A673 (cell line): ENCODE results near the gene CDH23. TPM values are rescaled to one million over a fixed set of nuclear protein-coding genes. Genes with fewer than 3 reads are reported as not detected.

Experiments
- BruUV-seq: library from RNA; stranded (reverse); fragments of 400-500 nt; replicated peaks from 2 replicates; lab custom pipeline; 2021; lab: Mats Ljungman, UMichigan
- CTCF ChIA-PET: fragments of 300-600 bp; sonication (Branson Sonifier 250); formaldehyde crosslinking; loops from one replicate; lab custom pipeline; 2022; ENCODE audit warnings: antibody characterized with exemption; lab: Charles Lee
- POLR2A ChIA-PET: fragments of 300-600 bp; sonication (Branson Sonifier 250); formaldehyde crosslinking; loops from one replicate; lab custom pipeline; 2022; ENCODE audit warnings: antibody characterized with exemption; ENCODE audit not compliant: low non-redundant PET; lab: Charles Lee
- DNase-seq: peaks from one replicate; pipeline ENCODE4 v3.0.0-alpha.2; 2015; ENCODE audit warnings: low spot score
- H3K27ac ChIP-seq: fragments of 200-600 bp; sonication (generic); 2 replicates; pipeline ENCODE4 v1.5.1; 2016; ENCODE audit warnings: mixed run types, low read depth, mild to moderate bottlenecking, mixed read lengths, antibody characterized with exemption, low read length; ENCODE audit not compliant: poor library complexity, severe bottlenecking
- H3K27me3 ChIP-seq: fragments of 200-600 bp; sonication (generic); replicated peaks from 2 replicates; pipeline ENCODE4 v1.6.1; 2017; ENCODE audit warnings: mixed run types, low read depth, mild to moderate bottlenecking, mixed read lengths, antibody characterized with exemption, low read length; ENCODE audit not compliant: insufficient read depth, poor library complexity
- H3K36me3 ChIP-seq: fragments of 200-600 bp; sonication (generic); 2 replicates; pipeline ENCODE4 v1.6.1; 2016; ENCODE audit warnings: mixed run types, mild to moderate bottlenecking, mixed read lengths, antibody characterized with exemption, low read length; ENCODE audit not compliant: insufficient read depth, poor library complexity, severe bottlenecking
- H3K4me1 ChIP-seq: fragments of 200-600 bp; sonication (generic); 2 replicates; pipeline ENCODE4 v1.6.1; 2017; ENCODE audit warnings: mixed run types, mild to moderate bottlenecking, mixed read lengths, antibody characterized with exemption, low read length; ENCODE audit not compliant: insufficient read depth, poor library complexity, severe bottlenecking
- H3K4me3 ChIP-seq: fragments of 200-600 bp; sonication (generic); 2 replicates; pipeline ENCODE4 v1.5.1; 2016; ENCODE audit warnings: low read depth, mixed run types, mild to moderate bottlenecking, mixed read lengths, low read length; ENCODE audit not compliant: poor library complexity, severe bottlenecking
- H3K9me3 ChIP-seq: fragments of 200-600 bp; sonication (generic); 2 replicates; pipeline ENCODE4 v1.6.1; 2016; ENCODE audit warnings: mixed run types, low read depth, mild to moderate bottlenecking, mixed read lengths, antibody characterized with exemption, low read length; ENCODE audit not compliant: poor library complexity, severe bottlenecking
- CTCF ChIP-seq: fragments of 300-800, 200-600 bp; sonication (generic); conservative IDR thresholded peaks from 2 replicates; pipeline ENCODE4 v1.5.1; 2017; ENCODE audit warnings: low read depth, mild to moderate bottlenecking, antibody characterized with exemption, low read length, moderate library complexity, mixed read lengths
- EZH2 ChIP-seq: fragments of 200-600 bp; sonication (generic); IDR thresholded peaks from 2 replicates; pipeline ENCODE4 v1.6.1; 2017; ENCODE audit warnings: borderline replicate concordance, low read depth, mild to moderate bottlenecking, mixed read lengths, antibody characterized with exemption, low read length; ENCODE audit not compliant: poor library complexity, severe bottlenecking
- intact Hi-C: fragments of 100-400 bp; cut with micrococcal nuclease; formaldehyde crosslinking; loops from one replicate; pipeline ENCODE4 v1.10.0; 2022; ENCODE audit not compliant: unreplicated experiment
- total RNA-seq: library from RNA; stranded (reverse); gene quantifications from 2 replicates; pipeline ENCODE4 v1.2.3, GENCODE V29; 2021

Gene CDH23
- total RNA-seq, 1 experiment from 2014 or later = 49.7 TPM

DNA sequence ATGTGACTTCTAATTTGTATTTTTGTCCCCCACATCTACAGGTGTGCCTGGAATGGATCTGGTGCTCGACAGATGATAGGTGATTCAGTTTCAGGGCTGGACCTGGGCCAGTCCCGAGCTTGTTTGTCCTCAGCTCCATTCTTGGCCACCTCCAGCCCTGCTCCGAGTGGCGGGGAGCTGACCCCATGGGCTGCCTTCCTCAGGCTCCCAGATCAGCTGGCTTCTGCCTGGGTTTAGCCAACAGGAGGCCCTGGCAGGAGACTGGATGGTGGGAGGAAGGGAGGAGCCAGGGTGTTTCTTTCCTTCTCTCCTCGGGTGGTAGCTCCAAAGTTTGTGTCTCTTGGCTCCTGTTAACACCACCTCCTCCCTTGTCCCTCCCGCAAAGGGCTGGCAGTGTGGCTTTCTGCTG lies 75.2 kb downstream of the CDH23 start:
- no peaks in the 10 kb centered on the region for H3K36me3 ChIP-seq
- intact Hi-C loops = no loop called here

DNA sequence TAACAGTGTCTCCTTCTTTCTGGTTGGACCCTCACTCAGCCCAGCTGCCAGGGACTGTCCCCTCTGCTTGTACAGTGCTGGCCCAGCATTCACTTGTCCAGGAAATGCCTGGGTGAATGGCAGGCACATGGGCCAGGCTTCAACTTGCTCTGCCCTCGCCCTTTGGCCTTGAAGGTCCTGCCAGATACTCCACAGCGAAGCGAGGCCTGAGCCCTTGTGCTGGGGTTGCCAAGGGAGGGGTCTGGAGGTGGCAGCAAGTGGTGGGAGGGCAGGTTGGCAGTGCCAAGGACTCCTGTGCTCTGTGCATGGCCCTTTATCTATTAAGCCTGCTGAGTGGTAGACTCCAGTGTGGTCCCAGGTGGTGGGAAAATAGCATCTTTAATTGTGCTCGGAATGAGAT lies 75.7 kb downstream of the CDH23 start:
- H3K36me3 ChIP-seq = no peaks in the 10 kb centered on the region
- BruUV-seq = no TSS peak
- POLR2A ChIA-PET = no interaction called here
- no peaks in the 10 kb centered on the region for H3K9me3 ChIP-seq
- no peak for DNase-seq
- no peak overlapping the region for H3K4me3 ChIP-seq
- H3K27me3 ChIP-seq = no peaks in the 10 kb centered on the region
- TF ChIP-seq EZH2 (no peak), CTCF (no peak)
- CTCF ChIA-PET = no interaction called here
- intact Hi-C loops = no loop called here
- H3K4me1 ChIP-seq = peaks cover 9% of the 10 kb centered on the region
- H3K27ac ChIP-seq = no peak overlapping the region

More for the DNA sequence above, 75.2 kb downstream of the CDH23 start:
- Histone ChIP-seq H3K27me3 (no peaks in the 10 kb centered on the region), H3K4me1 (peaks cover 9% of the 10 kb centered on the region), H3K4me3 (no peak overlapping the region), H3K9me3 (no peaks in the 10 kb centered on the region), H3K27ac (no peak overlapping the region)
- ChIA-PET POLR2A (no interaction called here), CTCF (no interaction called here)
- TF ChIP-seq CTCF (no peak), EZH2 (no peak)
- BruUV-seq = no TSS peak
- no peak for DNase-seq

DNA sequence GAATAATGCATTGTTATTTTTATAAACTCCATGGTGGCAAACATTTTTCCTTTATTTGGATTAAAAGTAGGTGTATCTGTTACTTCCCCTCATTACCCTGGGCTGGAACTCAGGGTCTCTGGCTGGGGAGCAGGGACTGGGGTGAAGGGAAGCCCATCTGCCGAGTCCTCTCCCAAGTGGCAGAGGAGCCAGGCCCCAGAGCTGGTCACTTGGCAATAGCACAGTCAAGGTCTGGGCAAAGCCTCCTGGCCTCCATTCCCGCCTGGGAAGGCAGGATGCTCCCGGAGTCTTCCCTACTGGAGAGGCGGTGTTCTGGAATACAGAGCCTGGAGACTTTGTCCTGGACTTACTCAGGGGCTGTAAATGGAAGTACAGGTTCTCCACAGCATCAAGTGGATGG lies 76.2 kb downstream of the CDH23 start:
- BruUV-seq = no TSS peak
- Histone ChIP-seq H3K4me3 (no peak overlapping the region), H3K9me3 (no peaks in the 10 kb centered on the region), H3K36me3 (no peaks in the 10 kb centered on the region), H3K27ac (no peak overlapping the region), H3K27me3 (no peaks in the 10 kb centered on the region), H3K4me1 (peaks cover 9% of the 10 kb centered on the region)
- CTCF ChIA-PET = no interaction called here
- intact Hi-C loops = no loop called here
- TF ChIP-seq EZH2 (no peak), CTCF (no peak)
- DNase-seq = no peak
- POLR2A ChIA-PET = no interaction called here
